ENCODE results near the gene FTO. TPM values are rescaled to one million over a fixed set of nuclear protein-coding genes. Genes with fewer than 3 reads are reported as not detected.

Gene FTO
- total RNA-seq, 1 experiment from 2014 or later, result 55.0 TPM

DNA sequence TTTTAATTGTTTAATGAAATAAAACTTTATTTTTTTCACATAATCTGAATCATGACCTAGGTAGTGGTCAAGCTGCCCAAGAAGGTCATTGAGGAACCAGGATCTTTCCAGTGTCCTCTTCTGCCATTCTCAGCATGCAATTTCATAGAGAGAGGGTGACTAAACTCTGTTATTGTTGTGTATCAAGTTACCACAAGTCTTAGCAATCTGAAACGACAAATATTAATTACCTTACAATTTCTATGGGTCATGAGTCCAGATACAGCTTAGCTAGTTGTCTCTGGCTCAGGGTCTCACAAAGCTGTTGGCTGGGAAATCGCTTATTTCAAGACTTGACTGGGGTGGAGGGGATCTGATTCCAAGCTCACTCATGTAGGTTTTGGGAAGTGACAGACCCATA, 37.6 kb downstream of the FTO start:
- BruUV-seq (replicated peaks), result no TSS peak
- DNase-seq (ENCODE audit: unreplicated experiment), result no peak
- peaks cover 36% of the 10 kb centered on the region for H3K4me1 Mint-ChIP-seq (ENCODE audit: insufficient read depth, unreplicated experiment)
- POLR2A ChIA-PET, result interaction anchor here (1.7 to 6.6 kb wide), 2 partner anchors 14 to 18 kb away, joined by 6 to 64 read pairs; no protein-coding TSS in a partner anchor
- TF ChIP-seq, protein P1, sequence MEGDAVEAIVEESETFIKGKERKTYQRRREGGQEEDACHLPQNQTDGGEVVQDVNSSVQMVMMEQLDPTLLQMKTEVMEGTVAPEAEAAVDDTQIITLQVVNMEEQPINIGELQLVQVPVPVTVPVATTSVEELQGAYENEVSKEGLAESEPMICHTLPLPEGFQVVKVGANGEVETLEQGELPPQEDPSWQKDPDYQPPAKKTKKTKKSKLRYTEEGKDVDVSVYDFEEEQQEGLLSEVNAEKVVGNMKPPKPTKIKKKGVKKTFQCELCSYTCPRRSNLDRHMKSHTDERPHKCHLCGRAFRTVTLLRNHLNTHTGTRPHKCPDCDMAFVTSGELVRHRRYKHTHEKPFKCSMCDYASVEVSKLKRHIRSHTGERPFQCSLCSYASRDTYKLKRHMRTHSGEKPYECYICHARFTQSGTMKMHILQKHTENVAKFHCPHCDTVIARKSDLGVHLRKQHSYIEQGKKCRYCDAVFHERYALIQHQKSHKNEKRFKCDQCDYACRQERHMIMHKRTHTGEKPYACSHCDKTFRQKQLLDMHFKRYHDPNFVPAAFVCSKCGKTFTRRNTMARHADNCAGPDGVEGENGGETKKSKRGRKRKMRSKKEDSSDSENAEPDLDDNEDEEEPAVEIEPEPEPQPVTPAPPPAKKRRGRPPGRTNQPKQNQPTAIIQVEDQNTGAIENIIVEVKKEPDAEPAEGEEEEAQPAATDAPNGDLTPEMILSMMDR (IDR thresholded peaks at IDR 0.05; ENCODE audit: unreplicated experiment), result no peak
- no peaks in the 10 kb centered on the region for H3K9me3 Mint-ChIP-seq (ENCODE audit: unreplicated experiment)
- H3K27ac Mint-ChIP-seq (ENCODE audit: low read depth, unreplicated experiment), result peak overlapping the region; percentile 33
- H3K36me3 Mint-ChIP-seq (ENCODE audit: insufficient read depth, unreplicated experiment), result no peaks in the 10 kb centered on the region
- no peaks in the 10 kb centered on the region for H3K27me3 Mint-ChIP-seq (ENCODE audit: insufficient read depth, unreplicated experiment)
- intact Hi-C loops (cut with micrococcal nuclease), result no loop called here
- CTCF ChIA-PET, result interaction anchor here (1.2 to 2.9 kb wide), 3 partner anchors 11 to 28 kb away, joined by 4 to 27 read pairs (median 14); no protein-coding TSS in a partner anchor
- no peak overlapping the region for H3K4me3 Mint-ChIP-seq (ENCODE audit: unreplicated experiment)

DNA sequence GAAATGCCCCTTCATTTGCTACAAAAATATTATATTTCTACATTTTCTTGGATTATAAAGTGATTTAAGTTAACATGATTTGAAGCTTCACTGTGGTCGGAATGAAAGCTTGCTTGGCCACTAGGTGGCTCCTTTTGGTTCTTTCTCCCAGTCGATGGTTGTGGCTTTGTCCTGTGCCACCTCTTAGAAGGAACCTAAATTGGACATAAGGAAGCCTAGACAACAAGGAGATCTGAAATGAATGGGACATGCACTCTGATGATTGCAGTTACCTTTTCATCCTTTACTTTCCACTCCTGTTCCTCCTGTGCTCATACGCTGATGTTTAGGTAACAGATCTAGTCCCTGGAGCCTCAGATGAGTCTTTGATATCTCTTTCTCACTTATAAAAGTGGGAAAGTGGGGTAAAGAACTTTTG, 39.2 kb downstream of the FTO start:
- peak; percentile 66 for DNase-seq (ENCODE audit: unreplicated experiment)
- BruUV-seq (replicated peaks), result no TSS peak
- intact Hi-C loops (cut with micrococcal nuclease), result no loop called here
- Mint-ChIP-seq H3K27ac (ENCODE audit: low read depth, unreplicated experiment) (peak overlapping the region; percentile 33), H3K27me3 (ENCODE audit: insufficient read depth, unreplicated experiment) (no peaks in the 10 kb centered on the region), H3K36me3 (ENCODE audit: insufficient read depth, unreplicated experiment) (no peaks in the 10 kb centered on the region), H3K9me3 (ENCODE audit: unreplicated experiment) (peaks cover 7% of the 10 kb centered on the region), H3K4me3 (ENCODE audit: unreplicated experiment) (no peak overlapping the region), H3K4me1 (ENCODE audit: insufficient read depth, unreplicated experiment) (peaks cover 36% of the 10 kb centered on the region)
- POLR2A ChIA-PET, result interaction anchor here (0.8 to 6.6 kb wide), 6 partner anchors 12 to 39 kb away, joined by 3 to 64 read pairs (median 12); partner anchors contain the start of genes FTO and RPGRIP1L
- CTCF ChIA-PET, result interaction anchor here (0.7 to 2.9 kb wide), 19 partner anchors 9 to 458 kb away, joined by 3 to 27 read pairs (median 4); partner anchors contain the start of gene FTO
- TF ChIP-seq, protein P1 (IDR thresholded peaks at IDR 0.05; ENCODE audit: unreplicated experiment), result peak; percentile 55

DNA sequence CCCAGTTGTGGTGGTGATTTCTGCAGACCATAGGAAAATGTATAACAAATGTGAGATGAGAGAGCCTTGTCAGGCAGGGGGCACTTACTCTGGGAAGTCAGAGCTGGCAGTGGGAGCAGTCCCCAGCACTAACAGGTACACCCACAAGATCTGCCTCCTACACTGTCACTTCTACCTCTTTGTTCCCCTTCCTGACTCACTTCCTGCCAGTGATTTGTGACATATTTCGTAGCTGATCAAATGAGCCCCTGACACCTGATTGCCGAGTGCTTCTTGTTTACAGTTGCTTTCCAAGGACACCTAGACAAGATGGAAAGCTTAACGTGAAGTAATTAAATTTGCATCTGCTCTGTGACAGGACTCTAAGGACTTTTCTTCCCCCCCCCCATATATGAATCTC, 40.5 kb downstream of the FTO start:
- H3K4me1 Mint-ChIP-seq (ENCODE audit: insufficient read depth, unreplicated experiment), result peaks cover 36% of the 10 kb centered on the region
- H3K27me3 Mint-ChIP-seq (ENCODE audit: insufficient read depth, unreplicated experiment), result no peaks in the 10 kb centered on the region
- intact Hi-C loops (cut with micrococcal nuclease), result no loop called here
- ChIA-PET CTCF (interaction anchor here (0.6 to 2.9 kb wide), 13 partner anchors 9 to 1587 kb away, joined by 3 to 14 read pairs (median 3); partner anchors contain the start of gene FTO), POLR2A (interaction anchor here (0.7 to 6.6 kb wide), 9 partner anchors 9 to 1185 kb away, joined by 3 to 64 read pairs (median 5); partner anchors contain the start of genes FTO and RPGRIP1L)
- TF ChIP-seq, protein P1 (IDR thresholded peaks at IDR 0.05; ENCODE audit: unreplicated experiment), result no peak
- DNase-seq (ENCODE audit: unreplicated experiment), result no peak
- peak overlapping the region; percentile 61 for H3K27ac Mint-ChIP-seq (ENCODE audit: low read depth, unreplicated experiment)
- no peaks in the 10 kb centered on the region for H3K36me3 Mint-ChIP-seq (ENCODE audit: insufficient read depth, unreplicated experiment)
- H3K9me3 Mint-ChIP-seq (ENCODE audit: unreplicated experiment), result peaks cover 7% of the 10 kb centered on the region
- H3K4me3 Mint-ChIP-seq (ENCODE audit: unreplicated experiment), result no peak overlapping the region
- BruUV-seq (replicated peaks), result no TSS peak

DNA sequence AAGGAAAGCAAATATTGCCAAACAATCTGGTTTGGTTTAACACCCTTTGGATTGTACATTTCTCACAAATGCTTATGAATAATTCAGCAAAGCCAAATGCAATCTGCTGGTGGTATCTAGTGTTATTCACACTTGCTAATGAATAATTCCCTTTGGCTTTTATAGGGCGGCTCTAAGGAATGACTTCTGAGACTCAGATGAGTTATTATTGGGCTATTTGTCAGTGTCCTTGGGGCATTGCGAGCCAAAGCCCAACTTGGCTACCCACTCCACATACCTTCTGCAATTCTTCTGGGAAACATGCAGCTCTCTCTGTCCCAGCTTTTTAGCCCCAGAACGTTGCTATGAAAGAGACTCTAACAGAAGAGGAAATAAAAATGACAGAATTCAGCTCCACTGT, 41.1 kb downstream of the FTO start:
- BruUV-seq (replicated peaks), result no TSS peak
- H3K36me3 Mint-ChIP-seq (ENCODE audit: insufficient read depth, unreplicated experiment), result no peaks in the 10 kb centered on the region
- H3K4me1 Mint-ChIP-seq (ENCODE audit: insufficient read depth, unreplicated experiment), result peaks cover 36% of the 10 kb centered on the region
- H3K4me3 Mint-ChIP-seq (ENCODE audit: unreplicated experiment), result peak overlapping the region; percentile 58
- intact Hi-C loops (cut with micrococcal nuclease), result no loop called here
- peaks cover 7% of the 10 kb centered on the region for H3K9me3 Mint-ChIP-seq (ENCODE audit: unreplicated experiment)
- no peaks in the 10 kb centered on the region for H3K27me3 Mint-ChIP-seq (ENCODE audit: insufficient read depth, unreplicated experiment)
- TF ChIP-seq, protein P1 (IDR thresholded peaks at IDR 0.05; ENCODE audit: unreplicated experiment), result no peak
- peak; percentile 60 for DNase-seq (ENCODE audit: unreplicated experiment)
- CTCF ChIA-PET, result interaction anchor here (0.6 to 1.5 kb wide), 8 partner anchors 8 to 1586 kb away, joined by 3 to 6 read pairs (median 4); no protein-coding TSS in a partner anchor
- peak overlapping the region; percentile 61 for H3K27ac Mint-ChIP-seq (ENCODE audit: low read depth, unreplicated experiment)
- POLR2A ChIA-PET, result interaction anchor here (0.7 to 6.6 kb wide), 10 partner anchors 10 to 1185 kb away, joined by 3 to 64 read pairs (median 4); partner anchors contain the start of genes FTO and RPGRIP1L

Measured in MCF 10A (cell line).